Common myeloid progenitor, CD34-positive (primary cell): Measurements from ENCODE around the gene CFAP58.

Source experiments
- CTCF ChIA-PET: fragments of 350-600 bp; sonication (Branson Sonifier 250); formaldehyde crosslinking; loops from one replicate; lab custom pipeline; 2021; ENCODE audit warnings: antibody characterized with exemption; lab: Charles Lee
- POLR2A ChIA-PET: fragments of 350-600 bp; sonication (Branson Sonifier 250); formaldehyde crosslinking; loops from one replicate; lab custom pipeline; 2021; ENCODE audit warnings: antibody characterized with exemption; lab: Charles Lee
- DNase-seq, 3 donors: peaks; one replicate each; pipeline versions ENCODE4 v3.0.0 to v3.0.0-alpha.2; 2013
- H3K27ac ChIP-seq, 2 experiments: 1 replicate in 1 of 2; 2 replicates in 1 of 2; pipeline ENCODE4 v1.7.0; 2013; ENCODE audit warnings: inconsistent platforms in 2 of 2, low read length in 2 of 2, mild to moderate bottlenecking in 2 of 2, low read depth in 1 of 2, moderate library complexity in 1 of 2; ENCODE audit not compliant: severe bottlenecking in 2 of 2, insufficient read depth in 1 of 2, poor library complexity in 1 of 2
- H3K27me3 ChIP-seq, 5 experiments: replicated peaks in 2 of 5; 1 replicate in 3 of 5; 2 replicates in 2 of 5; pipeline versions ENCODE4 v1.6.1 to v1.7.0; 2013; ENCODE audit warnings: low read length in 4 of 5, mild to moderate bottlenecking in 2 of 5, moderate library complexity in 2 of 5, inconsistent platforms in 1 of 5; ENCODE audit not compliant: insufficient read depth in 5 of 5, control insufficient read depth in 4 of 5
- H3K36me3 ChIP-seq, 4 experiments: 1 replicate in 2 of 4; 2 replicates in 2 of 4; pipeline versions ENCODE4 v1.6.1 to v1.7.0; 2013; ENCODE audit warnings: low read length in 3 of 4, control low read depth in 1 of 4, mild to moderate bottlenecking in 1 of 4; ENCODE audit not compliant: control insufficient read depth in 4 of 4, insufficient read depth in 4 of 4
- H3K4me1 ChIP-seq, 4 experiments: 1 replicate in 3 of 4; 2 replicates in 1 of 4; pipeline versions ENCODE4 v1.6.1 to v1.7.1; 2013; ENCODE audit warnings: low read length in 3 of 4, mild to moderate bottlenecking in 3 of 4, control low read depth in 1 of 4, inconsistent platforms in 1 of 4, moderate library complexity in 1 of 4; ENCODE audit not compliant: control insufficient read depth in 4 of 4, insufficient read depth in 4 of 4; ENCODE audit errors: control extremely low read depth in 1 of 4
- H3K4me3 ChIP-seq, 7 experiments: 1 replicate in 4 of 7; 2 replicates in 3 of 7; pipeline versions ENCODE4 v1.5.1 to v1.7.0; 2013; ENCODE audit warnings: mild to moderate bottlenecking in 7 of 7, low read length in 6 of 7, moderate library complexity in 6 of 7, inconsistent platforms in 2 of 7, low read depth in 2 of 7, control low read depth in 1 of 7; ENCODE audit not compliant: insufficient read depth in 4 of 7, control insufficient read depth in 1 of 7; ENCODE audit errors: extremely low read depth in 1 of 7
- H3K9me3 ChIP-seq, 5 experiments: 1 replicate in 4 of 5; 2 replicates in 1 of 5; pipeline versions ENCODE4 v1.6.1 to v1.7.1; 2013; ENCODE audit warnings: low read length in 4 of 5, mild to moderate bottlenecking in 2 of 5, inconsistent platforms in 1 of 5, low read depth in 1 of 5, moderate library complexity in 1 of 5; ENCODE audit not compliant: control insufficient read depth in 4 of 5, insufficient read depth in 2 of 5; ENCODE audit errors: control extremely low read depth in 1 of 5
- WGBS: methylation state at CpG from one replicate; pipeline ENCODE4 v1.1.5; 2013; ENCODE audit not compliant: insufficient coverage; 5-methylcytosine and 5-hydroxymethylcytosine counted together

The CFAP58 gene

DNA sequence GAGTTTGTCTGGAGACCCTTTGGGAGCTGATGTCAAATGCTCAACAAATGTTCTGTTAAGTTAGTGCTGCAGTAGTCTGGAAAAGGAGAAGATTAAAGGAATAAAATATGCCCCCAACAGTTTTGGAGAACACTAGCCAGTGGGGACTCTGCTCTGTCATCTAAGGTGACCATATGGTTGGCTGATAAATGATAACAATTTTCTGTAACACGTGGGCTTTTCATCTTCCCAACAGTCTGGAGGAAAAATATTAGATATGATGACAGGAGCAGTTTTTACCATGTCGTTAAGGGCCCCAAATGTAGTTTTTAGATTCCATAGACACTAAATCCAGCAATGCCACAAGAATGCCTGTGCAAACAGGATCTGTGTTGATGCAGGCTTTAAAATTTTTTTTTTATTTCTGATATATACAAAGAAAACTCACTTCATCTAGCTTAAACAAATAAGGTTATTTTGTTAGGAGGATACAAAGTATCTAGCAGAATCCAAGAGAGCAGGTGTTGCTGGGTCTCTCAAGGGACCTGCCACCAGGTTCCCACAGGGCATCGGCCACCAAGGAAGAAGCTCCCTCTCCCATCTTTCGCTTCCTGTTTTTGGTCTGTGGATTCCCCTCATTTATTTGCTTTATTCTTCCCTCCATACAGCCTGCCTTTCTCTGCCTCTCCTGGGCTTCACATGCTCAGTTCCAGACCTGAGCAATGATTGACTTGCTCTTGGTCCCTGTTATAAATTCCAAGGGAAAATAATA is 6.2 kb upstream of the CFAP58 start:
- POLR2A ChIA-PET, result no interaction called here
- Histone ChIP-seq H3K27me3 (no peaks in the 10 kb centered on the region), H3K4me1 (peaks cover 24 to 32% (median 29%) of the 10 kb centered on the region in 4 experiments), H3K4me3 (no peak overlapping the region), H3K36me3 (no peaks in the 10 kb centered on the region), H3K9me3 (no peaks in the 10 kb centered on the region), H3K27ac (no peak overlapping the region)
- 60% methylated on average over 1 of the region's 4 CpGs for WGBS
- no peak for DNase-seq
- CTCF ChIA-PET, result interaction anchor here (0.6 to 12.5 kb wide), 9 partner anchors 11 to 70 kb away, joined by 3 to 191 read pairs (median 45); partner anchors contain the start of gene ITPRIP

DNA sequence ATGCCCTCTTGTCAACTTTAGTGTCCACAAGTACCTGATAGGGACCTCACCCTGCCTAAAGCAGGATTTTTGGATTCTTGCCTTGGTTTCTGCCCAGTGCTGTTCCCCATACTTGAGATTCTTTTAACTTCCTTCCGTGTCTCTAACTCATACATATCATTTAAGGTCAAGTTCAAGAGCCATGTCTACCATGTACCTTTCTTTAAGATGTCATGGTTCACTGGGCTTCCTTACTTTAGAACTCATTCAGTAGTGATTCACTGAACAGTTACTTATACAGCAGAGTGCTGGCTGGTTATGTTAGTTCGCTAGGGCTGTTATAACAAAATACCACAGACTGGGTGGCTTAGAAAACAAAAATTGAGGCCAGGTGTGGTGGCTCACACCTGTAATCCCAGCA is 5.0 kb upstream of the CFAP58 start:
- H3K9me3 ChIP-seq, result no peaks in the 10 kb centered on the region
- DNase-seq, result no peak
- H3K36me3 ChIP-seq, result no peaks in the 10 kb centered on the region
- CTCF ChIA-PET, result interaction anchor here (3.6 to 12.5 kb wide), 7 partner anchors 12 to 71 kb away, joined by 21 to 191 read pairs (median 68); partner anchors contain the start of gene ITPRIP
- 100% methylated on average over 1 of the region's 2 CpGs for WGBS
- POLR2A ChIA-PET, result no interaction called here
- no peak overlapping the region for H3K4me3 ChIP-seq
- no peak overlapping the region for H3K27ac ChIP-seq
- no peaks in the 10 kb centered on the region for H3K27me3 ChIP-seq
- H3K4me1 ChIP-seq, result peaks cover 31 to 43% (median 38%) of the 10 kb centered on the region in 4 experiments

DNA sequence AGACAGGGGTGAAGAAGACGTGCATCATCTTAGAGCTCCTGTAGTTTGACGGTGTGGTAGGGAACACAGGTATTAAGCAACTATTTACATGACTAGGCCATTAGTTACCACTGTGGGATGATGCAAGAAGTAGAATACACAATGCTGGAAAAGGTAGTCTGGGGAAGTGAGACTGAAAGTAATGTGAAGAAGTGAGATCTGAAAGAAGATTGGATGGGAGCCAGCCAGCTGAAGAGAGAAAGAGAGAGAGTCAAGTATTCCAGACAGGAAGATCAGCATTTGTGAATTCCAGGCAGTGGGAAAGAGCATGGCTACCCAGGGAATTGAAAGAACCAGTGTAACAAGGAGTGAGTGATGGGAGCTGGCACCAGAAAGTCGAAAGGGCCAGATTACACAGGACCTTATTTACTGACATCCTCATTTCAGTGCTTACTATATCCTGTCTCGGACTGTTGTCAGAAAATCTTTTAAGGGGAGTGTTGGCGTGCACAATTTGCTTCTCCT is 4.0 kb upstream of the CFAP58 start:
- CTCF ChIA-PET, result interaction anchor here (0.6 to 12.5 kb wide), 14 partner anchors 8 to 134 kb away, joined by 3 to 191 read pairs (median 20); partner anchors contain the start of gene ITPRIP
- H3K4me3 ChIP-seq, result peak overlapping the region in 3 of 7 experiments; percentile 38 to 63 (median 62)
- H3K27ac ChIP-seq, result peak overlapping the region in 1 of 2 experiments; percentile 31
- 54% methylated on average over 4 of the region's 5 CpGs for WGBS
- H3K27me3 ChIP-seq, result peaks cover 0 to 4% (median 0%) of the 10 kb centered on the region in 5 experiments
- no peaks in the 10 kb centered on the region for H3K9me3 ChIP-seq
- peaks cover 34 to 50% (median 44%) of the 10 kb centered on the region in 4 experiments for H3K4me1 ChIP-seq
- POLR2A ChIA-PET, result interaction anchor here (0.7 kb wide), 1 partner anchor 12 kb away, joined by 3 read pairs; the partner anchor contains the start of gene ITPRIP
- no peaks in the 10 kb centered on the region for H3K36me3 ChIP-seq
- DNase-seq, result peak in 2 of 3 donors; percentile 74 to 78

DNA sequence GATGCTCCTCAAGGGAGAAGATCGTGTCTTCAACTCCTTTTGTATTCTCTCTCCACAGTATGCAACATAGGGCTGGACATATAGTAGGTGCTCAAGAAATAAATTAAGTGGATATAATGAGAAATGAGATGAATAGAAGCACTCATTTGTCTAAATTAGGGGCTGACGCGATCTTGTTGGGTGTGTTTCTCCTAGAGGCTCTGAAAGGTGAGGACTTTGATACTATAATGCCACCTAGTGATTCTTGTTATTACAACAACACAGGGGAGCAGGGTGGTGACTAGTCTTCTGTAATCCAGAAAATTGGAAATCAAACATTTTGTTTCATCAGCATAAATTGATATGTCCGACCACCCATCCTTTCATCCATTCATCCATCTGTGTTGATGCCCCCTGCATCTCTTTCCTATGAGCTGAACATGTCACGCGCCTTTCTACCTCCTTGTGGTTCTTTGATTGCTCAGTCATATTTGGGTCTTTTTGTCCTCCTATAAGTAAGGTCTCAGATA is 3.5 kb upstream of the CFAP58 start:
- Histone ChIP-seq H3K27me3 (peaks cover 0 to 7% (median 0%) of the 10 kb centered on the region in 5 experiments), H3K4me1 (peaks cover 34 to 50% (median 44%) of the 10 kb centered on the region in 4 experiments), H3K36me3 (no peaks in the 10 kb centered on the region), H3K27ac (peak overlapping the region in 1 of 2 experiments; percentile 31), H3K9me3 (no peaks in the 10 kb centered on the region), H3K4me3 (peak overlapping the region in 3 of 7 experiments; percentile 38 to 63 (median 62))
- DNase-seq, result peak; percentile 70 to 85 (median 84)
- POLR2A ChIA-PET, result interaction anchor here (0.7 kb wide), 1 partner anchor 12 kb away, joined by 3 read pairs; the partner anchor contains the start of gene ITPRIP
- 41% methylated on average over 4 of the region's 6 CpGs for WGBS
- CTCF ChIA-PET, result interaction anchor here (0.6 to 12.5 kb wide), 17 partner anchors 9 to 134 kb away, joined by 3 to 191 read pairs (median 14); partner anchors contain the start of gene ITPRIP

DNA sequence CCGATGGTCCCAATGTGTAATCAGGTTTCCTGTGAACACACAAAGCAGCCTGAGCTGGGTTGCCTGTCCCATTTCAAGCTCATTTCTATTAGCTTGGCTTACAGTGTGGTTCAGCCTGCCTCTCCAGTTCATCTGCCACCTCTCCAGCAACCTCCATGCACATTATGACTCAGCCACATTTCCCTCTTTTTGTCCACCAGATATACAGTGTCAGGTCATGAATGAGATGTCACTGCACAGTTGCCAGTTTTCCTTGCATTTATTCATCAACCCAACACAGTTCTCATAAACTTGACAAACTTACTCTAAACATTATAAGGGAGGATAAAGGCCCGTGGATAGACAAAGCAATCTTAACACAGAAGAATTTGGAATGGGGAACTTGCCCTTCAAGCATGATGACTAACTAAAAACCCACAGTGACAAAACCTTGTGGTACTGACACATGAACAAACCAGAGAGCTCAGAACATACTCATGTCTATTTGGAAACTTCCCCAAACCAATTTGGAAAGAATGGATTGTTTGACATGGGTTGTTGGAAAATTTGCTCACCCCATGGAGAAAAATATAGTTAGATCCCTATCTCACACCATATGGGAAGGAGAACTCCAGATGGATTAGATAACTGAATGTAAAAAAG is 2.5 kb upstream of the CFAP58 start:
- H3K27ac ChIP-seq, result peak overlapping the region in 1 of 2 experiments; percentile 6
- DNase-seq, result peak; percentile 71 to 95 (median 93)
- H3K27me3 ChIP-seq, result peaks cover 0 to 7% (median 0%) of the 10 kb centered on the region in 5 experiments
- POLR2A ChIA-PET, result interaction anchor here (0.9 kb wide), 1 partner anchor 138 kb away, joined by 3 read pairs; no protein-coding TSS in a partner anchor
- no peaks in the 10 kb centered on the region for H3K9me3 ChIP-seq
- CTCF ChIA-PET, result interaction anchor here (0.8 to 12.5 kb wide), 20 partner anchors 9 to 437 kb away, joined by 3 to 191 read pairs (median 10); partner anchors contain the start of gene ITPRIP
- H3K4me1 ChIP-seq, result peaks cover 34 to 48% (median 43%) of the 10 kb centered on the region in 4 experiments
- WGBS, result no CpG with 5 or more reads among the region's 2 CpGs
- no peak overlapping the region for H3K4me3 ChIP-seq
- H3K36me3 ChIP-seq, result no peaks in the 10 kb centered on the region

DNA sequence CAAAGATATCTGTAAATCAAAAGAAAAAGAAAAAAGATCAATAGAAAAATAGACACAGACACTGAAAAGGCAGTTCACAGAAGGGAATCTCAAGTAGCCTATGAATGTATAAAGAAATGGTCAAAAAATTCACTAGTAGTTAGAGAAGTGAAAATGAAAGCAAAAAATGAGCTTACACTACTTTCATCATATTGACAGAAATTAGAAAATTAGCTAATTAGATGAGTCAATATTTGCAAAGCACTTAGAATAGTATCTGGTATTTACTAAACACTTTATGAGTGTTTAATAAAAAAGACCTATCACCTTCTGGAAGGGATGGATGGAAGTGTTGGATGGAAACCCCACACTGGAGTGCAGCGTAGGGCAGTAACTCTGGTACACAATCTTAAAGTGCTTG is 1.7 kb upstream of the CFAP58 start:
- 100% methylated on average over 1 of the region's 1 CpG for WGBS
- Histone ChIP-seq H3K4me1 (peaks cover 34 to 48% (median 42%) of the 10 kb centered on the region in 4 experiments), H3K9me3 (no peaks in the 10 kb centered on the region), H3K36me3 (no peaks in the 10 kb centered on the region), H3K27me3 (peaks cover 0 to 7% (median 0%) of the 10 kb centered on the region in 5 experiments), H3K4me3 (peak overlapping the region in 2 of 7 experiments; percentile 22 to 23), H3K27ac (no peak overlapping the region)
- CTCF ChIA-PET, result interaction anchor here (0.8 to 12.5 kb wide), 16 partner anchors 10 to 438 kb away, joined by 3 to 191 read pairs (median 17); partner anchors contain the start of gene ITPRIP
- POLR2A ChIA-PET, result interaction anchor here (0.9 kb wide), 1 partner anchor 137 kb away, joined by 3 read pairs; no protein-coding TSS in a partner anchor
- peak in 2 of 3 donors; percentile 40 to 46 for DNase-seq
